NB4 (cell line): ENCODE data around the gene DDX5.
"Not testable (repeated sequence)": the region's sequence is repeated elsewhere in the genome, so short reads cannot be mapped to it uniquely, and the experiment has no call there.

Experiments used
- DNase-seq: peaks from one replicate; pipeline ENCODE4 v3.0.0; 2010; ENCODE audit warnings: low read depth
- H3K4me3 ChIP-seq: one replicate; pipeline ENCODE4 v1.5.1; 2011; ENCODE audit warnings: mild to moderate bottlenecking, low read depth, low read length, moderate library complexity
- MYC ChIP-seq: IDR thresholded peaks from 2 replicates; pipeline ENCODE4 v1.6.1; 2011; ENCODE audit warnings: low read depth, low read length
- POLR2A ChIP-seq: IDR thresholded peaks from 2 replicates; pipeline ENCODE4 v1.6.1; 2011; ENCODE audit warnings: mild to moderate bottlenecking; ENCODE audit not compliant: insufficient read length; ENCODE audit errors: extremely low read depth
- TF ChIP-seq, protein P1 (sequence below): IDR thresholded peaks from one replicate; pipeline ENCODE4 v1.5.1; 2012; ENCODE audit warnings: low read depth, low read length
- TF ChIP-seq, protein P2 (sequence below): IDR thresholded peaks from 2 replicates; pipeline ENCODE4 v1.6.1; 2011; ENCODE audit warnings: low read depth, low read length

DDX5 gene

DNA sequence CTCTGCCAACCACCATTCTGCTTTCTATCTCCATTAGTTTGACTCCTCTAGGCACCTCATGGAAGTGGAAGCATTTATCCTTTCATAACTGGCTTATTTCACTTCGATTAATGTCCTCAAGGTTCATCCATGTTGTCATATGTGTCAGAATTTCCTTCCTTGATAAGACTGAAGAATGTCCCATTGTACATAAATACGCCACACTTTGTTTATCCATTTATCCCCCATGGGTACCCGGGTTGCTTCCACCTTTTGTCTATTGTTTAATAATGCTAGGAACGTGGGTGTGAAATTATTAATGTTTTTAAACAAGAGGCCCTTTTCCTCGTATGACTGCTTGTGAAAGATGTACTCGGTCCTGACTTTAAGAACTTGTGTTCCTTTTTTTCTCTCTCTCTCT, 44.3 kb downstream of the DDX5 start:
- DNase-seq, result no peak
- no peak overlapping the region for H3K4me3 ChIP-seq
- TF ChIP-seq, protein P1, sequence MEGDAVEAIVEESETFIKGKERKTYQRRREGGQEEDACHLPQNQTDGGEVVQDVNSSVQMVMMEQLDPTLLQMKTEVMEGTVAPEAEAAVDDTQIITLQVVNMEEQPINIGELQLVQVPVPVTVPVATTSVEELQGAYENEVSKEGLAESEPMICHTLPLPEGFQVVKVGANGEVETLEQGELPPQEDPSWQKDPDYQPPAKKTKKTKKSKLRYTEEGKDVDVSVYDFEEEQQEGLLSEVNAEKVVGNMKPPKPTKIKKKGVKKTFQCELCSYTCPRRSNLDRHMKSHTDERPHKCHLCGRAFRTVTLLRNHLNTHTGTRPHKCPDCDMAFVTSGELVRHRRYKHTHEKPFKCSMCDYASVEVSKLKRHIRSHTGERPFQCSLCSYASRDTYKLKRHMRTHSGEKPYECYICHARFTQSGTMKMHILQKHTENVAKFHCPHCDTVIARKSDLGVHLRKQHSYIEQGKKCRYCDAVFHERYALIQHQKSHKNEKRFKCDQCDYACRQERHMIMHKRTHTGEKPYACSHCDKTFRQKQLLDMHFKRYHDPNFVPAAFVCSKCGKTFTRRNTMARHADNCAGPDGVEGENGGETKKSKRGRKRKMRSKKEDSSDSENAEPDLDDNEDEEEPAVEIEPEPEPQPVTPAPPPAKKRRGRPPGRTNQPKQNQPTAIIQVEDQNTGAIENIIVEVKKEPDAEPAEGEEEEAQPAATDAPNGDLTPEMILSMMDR, result no peak
- TF ChIP-seq MYC (no peak), POLR2A (no peak)
- TF ChIP-seq, protein P2, sequence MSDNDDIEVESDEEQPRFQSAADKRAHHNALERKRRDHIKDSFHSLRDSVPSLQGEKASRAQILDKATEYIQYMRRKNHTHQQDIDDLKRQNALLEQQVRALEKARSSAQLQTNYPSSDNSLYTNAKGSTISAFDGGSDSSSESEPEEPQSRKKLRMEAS, result no peak

DNA sequence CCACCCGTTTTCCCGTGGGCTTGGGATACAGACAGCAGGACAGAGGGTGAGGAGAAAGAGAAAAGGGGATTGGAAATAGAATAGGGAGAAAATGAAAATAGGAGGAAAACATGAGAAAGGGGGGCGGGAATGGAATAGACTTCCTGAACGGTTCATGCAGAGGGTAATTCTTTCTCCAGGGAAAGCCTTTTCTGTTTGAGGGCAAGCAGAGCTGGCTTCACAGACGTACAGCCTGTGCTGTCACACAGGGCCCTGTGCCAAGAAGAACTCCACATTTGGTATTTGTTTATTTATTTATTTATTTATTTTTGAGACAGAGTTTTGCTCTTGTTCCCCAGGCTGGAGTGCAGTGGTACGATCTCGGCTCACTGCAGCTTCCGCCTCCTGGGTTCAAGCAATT, 45.1 kb downstream of the DDX5 start:
- DNase-seq, result no peak
- TF ChIP-seq POLR2A, result no peak
- TF ChIP-seq, protein P1, result no peak
- TF ChIP-seq, protein P2, result no peak
- H3K4me3 ChIP-seq, result no peak overlapping the region

DNA sequence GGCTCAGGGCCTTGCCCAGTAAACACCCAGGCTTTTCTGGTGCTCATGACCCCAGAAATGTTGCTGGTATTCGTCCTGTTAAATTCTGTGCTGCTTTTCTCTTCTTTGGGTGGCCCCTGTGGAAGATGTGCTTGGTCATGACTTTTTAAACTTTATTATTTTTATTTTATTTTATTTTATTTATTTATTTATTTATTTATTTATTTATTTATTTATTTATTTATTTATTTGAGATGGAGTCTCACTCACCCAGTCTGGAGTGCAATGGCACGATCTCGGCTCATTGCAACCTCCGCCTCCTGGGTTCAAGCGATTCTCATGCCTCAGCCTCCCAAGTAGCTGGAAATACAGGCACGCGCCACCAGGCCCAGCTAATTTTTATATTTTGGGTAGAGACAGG, 46.3 kb downstream of the DDX5 start:
- H3K4me3 ChIP-seq, DNase-seq: not testable (repeated sequence)

DNA sequence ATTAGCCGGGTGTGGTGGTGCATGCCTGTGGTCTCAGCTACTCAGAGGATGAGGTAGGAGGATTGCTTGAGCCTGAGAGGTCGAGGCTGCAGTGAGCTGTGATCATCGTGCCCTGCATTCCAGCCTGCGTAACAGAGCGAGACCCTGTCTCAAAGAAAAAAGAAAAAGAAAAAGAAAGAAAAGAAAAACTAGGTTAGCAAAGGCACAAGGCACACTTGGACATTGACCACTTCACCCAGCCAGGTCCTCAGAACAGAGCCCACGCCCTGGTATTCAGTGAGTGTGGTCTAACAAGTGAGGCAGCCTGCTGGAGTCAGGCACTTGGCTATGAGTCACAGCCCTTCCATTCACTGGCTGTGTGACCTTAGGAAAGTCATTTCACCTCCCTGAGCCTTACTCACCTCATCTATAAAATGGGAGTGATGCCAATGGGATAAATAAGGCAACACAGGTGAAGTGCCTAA, 46.8 kb downstream of the DDX5 start:
- TF ChIP-seq MYC (no peak), POLR2A (no peak)
- TF ChIP-seq, protein P1, result no peak
- no peak for DNase-seq

DNA sequence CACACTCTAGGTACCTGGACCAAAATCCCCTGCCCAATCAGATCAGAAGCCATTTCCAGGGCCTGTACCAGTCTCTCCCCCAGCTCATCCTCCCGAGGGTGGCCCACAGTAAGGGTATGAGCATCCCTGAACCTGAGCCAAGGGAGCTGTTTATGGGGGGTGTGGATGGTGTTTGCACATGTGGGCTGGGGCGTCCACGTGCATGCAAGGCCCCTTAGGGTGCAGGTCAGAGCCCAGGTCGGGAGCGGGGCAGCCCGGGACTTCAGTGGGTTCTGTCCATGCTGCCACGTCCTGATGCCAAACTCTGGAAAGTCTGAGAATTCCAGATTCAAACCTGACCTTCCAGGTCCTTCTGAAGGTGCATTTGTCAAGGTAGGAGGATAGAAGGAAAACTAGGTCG, 47.3 kb downstream of the DDX5 start:
- no peak for DNase-seq
- H3K4me3 ChIP-seq, result no peak overlapping the region
- TF ChIP-seq, protein P2, result no peak
- TF ChIP-seq, protein P1, result no peak
- no peak for TF ChIP-seq POLR2A
- no peak for TF ChIP-seq MYC

More for the DNA sequence above, 46.8 kb downstream of the DDX5 start:
- no peak overlapping the region for H3K4me3 ChIP-seq

DNA sequence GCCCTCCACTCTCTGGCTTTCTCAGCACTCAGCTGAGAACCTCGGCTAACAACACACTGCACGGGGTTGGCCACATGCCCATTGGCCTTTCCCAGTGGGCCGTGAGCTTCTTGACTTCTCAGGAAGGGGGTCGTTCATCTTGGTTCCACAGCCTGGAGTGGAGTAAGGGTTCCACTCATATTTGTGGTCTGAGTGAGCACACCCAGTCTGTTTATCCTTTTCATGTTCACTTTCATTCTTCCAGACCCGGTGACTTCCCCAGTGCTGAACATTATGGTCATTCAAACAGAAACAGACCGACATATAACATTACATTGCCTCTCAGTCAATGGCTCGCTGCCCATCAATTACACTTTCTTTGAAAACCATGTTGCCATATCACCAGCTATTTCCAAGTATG, 48.9 kb downstream of the DDX5 start:
- TF ChIP-seq, protein P2, result no peak
- TF ChIP-seq MYC (no peak), POLR2A (no peak)
- TF ChIP-seq, protein P1, result no peak
- H3K4me3 ChIP-seq, result no peak overlapping the region
- no peak for DNase-seq
